NT2/D1 (cell line): ENCODE data around the gene IKZF3.

Experiments
- YY1 ChIP-seq: IDR thresholded peaks from 2 replicates; pipeline ENCODE4 v1.6.1; 2011; ENCODE audit not compliant: insufficient read length, insufficient read depth
- ZNF274 ChIP-seq: IDR thresholded peaks from 2 replicates; pipeline ENCODE4 v1.6.1; 2011; ENCODE audit warnings: mild to moderate bottlenecking, low read depth, low read length

DNA sequence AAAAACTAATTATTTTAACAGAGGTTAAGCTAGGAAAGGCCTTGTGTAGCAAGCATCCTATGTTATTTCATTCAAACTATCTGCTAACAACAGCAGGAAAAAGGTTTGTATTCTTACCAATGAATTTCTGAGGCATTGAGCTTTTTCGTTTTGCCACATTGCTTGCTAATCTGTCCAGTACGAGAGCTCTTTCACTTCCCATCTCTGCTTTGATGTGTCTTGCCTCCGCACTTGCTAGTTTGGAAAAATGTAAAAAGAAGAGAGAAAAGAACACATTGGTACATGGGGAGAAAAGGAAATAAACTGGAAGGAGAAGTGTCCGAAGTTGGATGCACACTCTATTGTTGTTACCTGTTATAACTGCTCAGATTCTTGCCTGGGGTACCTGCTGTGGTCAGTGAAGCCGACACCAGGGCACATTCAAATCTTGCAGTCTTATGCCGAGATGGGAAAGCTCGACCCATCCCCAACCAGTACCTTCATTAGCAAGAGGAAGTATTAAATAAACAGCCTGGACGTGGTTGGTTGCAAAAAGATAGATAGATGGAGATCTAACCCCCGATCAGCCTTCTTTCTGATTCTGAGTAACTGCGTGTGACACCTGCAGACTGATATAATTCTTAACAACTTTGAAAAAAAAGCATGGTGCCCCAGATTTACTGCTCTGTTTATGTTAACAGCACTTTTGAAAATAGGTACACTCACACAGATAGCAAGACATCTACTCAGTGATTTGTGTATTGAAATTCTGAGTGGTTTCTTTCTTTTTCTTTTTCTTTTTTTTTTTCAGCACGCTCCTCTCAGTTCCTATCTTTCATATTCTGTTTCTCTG is 86.4 kb downstream of the IKZF3 start:
- TF ChIP-seq YY1 (no peak), ZNF274 (no peak)
